Natural killer cell (primary cell): ENCODE results near the gene ARMH1. TPM values are rescaled to one million over a fixed set of nuclear protein-coding genes. Genes with fewer than 3 reads are reported as not detected.
"Not testable (repeated sequence)": the region's sequence is repeated elsewhere in the genome, so short reads cannot be mapped to it uniquely, and the experiment has no call there.

ENCODE experiments used
- ATAC-seq, 3 donors: fragments of 150-1000 bp in 2 of 3; fragments of 200-7000 bp in 1 of 3; cut with Tn5 transposase; 1 replicate in 1 of 3; 2 replicates in 2 of 3; pipeline ENCODE4 v1.10.0; 2021; ENCODE audit warnings: mild to moderate bottlenecking in 2 of 3, moderate library complexity in 2 of 3
- DNase-seq, 2 donors: peaks; one replicate each; pipeline versions ENCODE4 v3.0.0 to v3.0.0-alpha.2; 2013 to 2021; ENCODE audit warnings: mixed read lengths in 1 of 2
- H3K27ac ChIP-seq: one replicate; pipeline ENCODE4 v1.5.1; 2013; ENCODE audit warnings: mild to moderate bottlenecking, low read length
- H3K27me3 ChIP-seq: one replicate; pipeline ENCODE4 v1.6.1; 2013; ENCODE audit warnings: low read length; ENCODE audit not compliant: control insufficient read depth, insufficient read depth
- H3K36me3 ChIP-seq: one replicate; pipeline ENCODE4 v1.6.1; 2013; ENCODE audit warnings: low read length; ENCODE audit not compliant: control insufficient read depth, insufficient read depth
- H3K4me1 ChIP-seq: one replicate; pipeline ENCODE4 v1.6.1; 2013; ENCODE audit warnings: low read length; ENCODE audit not compliant: control insufficient read depth, insufficient read depth
- H3K4me3 ChIP-seq: one replicate; pipeline ENCODE4 v1.5.1; 2013; ENCODE audit warnings: low read length
- H3K9me3 ChIP-seq: one replicate; pipeline ENCODE4 v1.6.1; 2013; ENCODE audit warnings: low read length; ENCODE audit not compliant: control insufficient read depth, insufficient read depth
- H3K27ac Mint-ChIP-seq, 2 donors: one replicate each; pipeline ENCODE4 v1.8.0; 2022; ENCODE audit warnings: mild to moderate bottlenecking in 2 of 2, mixed read lengths in 2 of 2, moderate library complexity in 1 of 2
- H3K27me3 Mint-ChIP-seq, 2 donors: one replicate each; pipeline ENCODE4 v1.8.0; 2022; ENCODE audit warnings: low read depth in 2 of 2, mixed read lengths in 2 of 2
- H3K36me3 Mint-ChIP-seq: one replicate; pipeline ENCODE4 v1.8.0; 2022; ENCODE audit warnings: mixed read lengths
- H3K4me1 Mint-ChIP-seq, 2 donors: one replicate each; pipeline ENCODE4 v1.8.0; 2022; ENCODE audit warnings: mixed read lengths in 2 of 2
- H3K4me3 Mint-ChIP-seq: one replicate; pipeline ENCODE4 v1.8.0; 2022; ENCODE audit warnings: mild to moderate bottlenecking, moderate library complexity, mixed read lengths
- H3K9me3 Mint-ChIP-seq, 2 donors: one replicate each; pipeline ENCODE4 v1.8.0; 2022; ENCODE audit warnings: mixed read lengths in 2 of 2
- WGBS: methylation state at CpG from one replicate; pipeline ENCODE4 v1.1.7; 2013; ENCODE audit warnings: missing lambda C conversion rate; ENCODE audit not compliant: insufficient coverage; 5-methylcytosine and 5-hydroxymethylcytosine counted together
- intact Hi-C: fragments of 100-400 bp; cut with micrococcal nuclease; formaldehyde crosslinking; loops from one replicate; pipeline ENCODE4 v1.14.2; 2022
- total RNA-seq, 4 donors: library from RNA; stranded (reverse); fragments of 120-200 nt in 1 of 4; gene quantifications; one replicate each; pipeline versions ENCODE4 v1.2.3 to v1.2.4, GENCODE V29; 2013 to 2022
- TF ChIP-seq, protein P1 (sequence below): fragments of 200-600 bp; IDR thresholded peaks from one replicate; pipeline ENCODE4 v1.8.0; 2022; ENCODE audit warnings: antibody characterized with exemption

Gene ARMH1
- total RNA-seq, 3 donors from 2014 or later (not counting 1 experiment from before 2014, with no cell fraction given) = 1.5 to 25.5 (median 5.0) TPM

DNA sequence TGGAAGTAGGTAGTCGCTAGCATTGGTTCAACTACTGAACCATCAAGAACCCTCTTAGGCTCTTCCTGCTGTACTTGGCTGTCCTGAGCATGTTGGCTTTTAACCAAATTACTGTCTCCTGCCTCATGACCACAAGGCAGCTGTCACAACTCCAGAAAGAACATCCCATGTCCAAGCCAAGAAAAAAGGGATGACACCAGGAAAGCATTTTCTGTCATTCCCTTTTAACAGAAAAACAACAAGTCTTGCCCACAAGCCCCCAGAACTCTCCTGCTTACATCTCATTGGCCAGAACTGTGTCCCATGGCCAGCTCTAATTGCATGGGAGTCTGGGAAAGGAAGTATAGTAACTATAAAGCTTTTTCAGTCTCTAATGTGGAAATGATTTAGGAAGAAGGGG, 58.9 kb downstream of the ARMH1 start:
- DNase-seq (no peak), ATAC-seq (no peak)
- peaks cover 12 to 15% of the 10 kb centered on the region in 2 donors for H3K4me1 Mint-ChIP-seq
- no peak overlapping the region for H3K4me3 ChIP-seq
- H3K27ac ChIP-seq = no peak overlapping the region
- no peaks in the 10 kb centered on the region for H3K9me3 ChIP-seq
- no peaks in the 10 kb centered on the region for H3K27me3 ChIP-seq
- intact Hi-C loops = loop anchor here (5.0 to 10.0 kb wide), 2 partner anchors 569 to 851 kb away; partner anchors contain the start of gene NASP
- no peaks in the 10 kb centered on the region for H3K36me3 Mint-ChIP-seq
- peak overlapping the region in 1 of 2 donors; percentile 49 for H3K27ac Mint-ChIP-seq
- WGBS = 100% methylated on average over 1 of the region's 1 CpG
- H3K36me3 ChIP-seq = no peaks in the 10 kb centered on the region
- H3K4me1 ChIP-seq = peaks cover 19% of the 10 kb centered on the region
- no peak overlapping the region for H3K4me3 Mint-ChIP-seq
- no peaks in the 10 kb centered on the region for H3K27me3 Mint-ChIP-seq
- H3K9me3 Mint-ChIP-seq = no peaks in the 10 kb centered on the region
- TF ChIP-seq, protein P1, sequence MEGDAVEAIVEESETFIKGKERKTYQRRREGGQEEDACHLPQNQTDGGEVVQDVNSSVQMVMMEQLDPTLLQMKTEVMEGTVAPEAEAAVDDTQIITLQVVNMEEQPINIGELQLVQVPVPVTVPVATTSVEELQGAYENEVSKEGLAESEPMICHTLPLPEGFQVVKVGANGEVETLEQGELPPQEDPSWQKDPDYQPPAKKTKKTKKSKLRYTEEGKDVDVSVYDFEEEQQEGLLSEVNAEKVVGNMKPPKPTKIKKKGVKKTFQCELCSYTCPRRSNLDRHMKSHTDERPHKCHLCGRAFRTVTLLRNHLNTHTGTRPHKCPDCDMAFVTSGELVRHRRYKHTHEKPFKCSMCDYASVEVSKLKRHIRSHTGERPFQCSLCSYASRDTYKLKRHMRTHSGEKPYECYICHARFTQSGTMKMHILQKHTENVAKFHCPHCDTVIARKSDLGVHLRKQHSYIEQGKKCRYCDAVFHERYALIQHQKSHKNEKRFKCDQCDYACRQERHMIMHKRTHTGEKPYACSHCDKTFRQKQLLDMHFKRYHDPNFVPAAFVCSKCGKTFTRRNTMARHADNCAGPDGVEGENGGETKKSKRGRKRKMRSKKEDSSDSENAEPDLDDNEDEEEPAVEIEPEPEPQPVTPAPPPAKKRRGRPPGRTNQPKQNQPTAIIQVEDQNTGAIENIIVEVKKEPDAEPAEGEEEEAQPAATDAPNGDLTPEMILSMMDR = no peak

DNA sequence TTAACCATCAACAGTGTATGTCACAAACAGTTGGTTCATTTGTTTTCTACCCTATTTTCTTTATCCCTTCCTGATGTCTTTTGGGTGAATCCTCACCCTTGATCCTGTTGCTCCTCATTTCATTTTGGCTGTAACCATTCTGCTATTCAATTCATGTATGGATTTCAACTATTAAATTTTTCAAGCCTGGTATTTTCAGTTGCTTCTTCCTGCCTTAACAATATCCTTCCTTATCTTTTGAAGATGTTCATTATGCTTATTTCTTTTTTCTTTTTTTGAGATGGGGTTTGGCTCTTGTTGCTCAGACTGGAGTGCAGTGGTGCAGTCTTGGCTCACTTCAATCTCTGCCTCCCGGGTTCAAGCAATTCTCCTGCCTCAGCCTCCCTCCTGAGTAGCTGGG, 59.3 kb downstream of the ARMH1 start:
- intact Hi-C loops = loop anchor here (5.0 to 10.0 kb wide), 2 partner anchors 569 to 851 kb away; partner anchors contain the start of gene NASP
- Mint-ChIP-seq H3K27me3 (no peaks in the 10 kb centered on the region), H3K36me3 (no peaks in the 10 kb centered on the region), H3K27ac (peak overlapping the region in 1 of 2 donors; percentile 49), H3K4me1 (peaks cover 12 to 15% of the 10 kb centered on the region in 2 donors), H3K9me3 (no peaks in the 10 kb centered on the region), H3K4me3 (no peak overlapping the region)
- TF ChIP-seq, protein P1 = no peak
- Histone ChIP-seq H3K36me3 (no peaks in the 10 kb centered on the region), H3K9me3 (no peaks in the 10 kb centered on the region), H3K27me3 (no peaks in the 10 kb centered on the region), H3K4me1 (peaks cover 19% of the 10 kb centered on the region), H3K4me3 (no peak overlapping the region), H3K27ac (no peak overlapping the region)
- ATAC-seq (no peak), DNase-seq (no peak)
- WGBS = 100% methylated on average over 1 of the region's 1 CpG

DNA sequence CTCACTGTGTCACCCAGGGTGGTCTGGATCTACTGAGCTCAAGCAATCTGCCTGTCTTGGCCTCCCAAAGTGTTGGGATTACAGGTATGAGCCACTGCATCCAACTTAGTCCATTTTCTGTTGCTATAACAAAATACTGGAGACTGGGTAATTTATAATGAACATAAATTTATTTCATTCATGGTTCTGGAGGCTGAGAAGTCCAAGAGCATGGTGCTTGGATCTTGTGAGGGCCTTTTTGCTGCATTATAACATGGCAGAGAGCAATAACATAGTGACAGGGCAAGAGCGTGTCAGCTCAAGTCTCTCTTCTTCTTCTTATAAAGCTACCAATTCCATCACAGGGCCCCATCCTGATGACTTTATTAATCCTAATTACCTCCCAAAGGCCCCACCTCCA, 61.5 kb downstream of the ARMH1 start:
- intact Hi-C loops = loop anchor here (10.0 kb wide), 1 partner anchor 849 kb away; the partner anchor contains the start of gene NASP
- H3K36me3 ChIP-seq = no peaks in the 10 kb centered on the region
- H3K9me3 Mint-ChIP-seq = no peaks in the 10 kb centered on the region
- DNase-seq = no peak
- no peaks in the 10 kb centered on the region for H3K9me3 ChIP-seq
- no peaks in the 10 kb centered on the region for H3K27me3 Mint-ChIP-seq
- H3K4me1 Mint-ChIP-seq = peaks cover 15 to 20% of the 10 kb centered on the region in 2 donors
- no peak overlapping the region for H3K27ac ChIP-seq
- H3K4me3 ChIP-seq = no peak overlapping the region
- H3K36me3 Mint-ChIP-seq = no peaks in the 10 kb centered on the region
- TF ChIP-seq, protein P1 = no peak
- H3K4me3 Mint-ChIP-seq = no peak overlapping the region
- WGBS = 100% methylated on average over 1 of the region's 1 CpG
- no peak for ATAC-seq
- no peaks in the 10 kb centered on the region for H3K27me3 ChIP-seq
- no peak overlapping the region for H3K27ac Mint-ChIP-seq
- H3K4me1 ChIP-seq = peaks cover 11% of the 10 kb centered on the region

DNA sequence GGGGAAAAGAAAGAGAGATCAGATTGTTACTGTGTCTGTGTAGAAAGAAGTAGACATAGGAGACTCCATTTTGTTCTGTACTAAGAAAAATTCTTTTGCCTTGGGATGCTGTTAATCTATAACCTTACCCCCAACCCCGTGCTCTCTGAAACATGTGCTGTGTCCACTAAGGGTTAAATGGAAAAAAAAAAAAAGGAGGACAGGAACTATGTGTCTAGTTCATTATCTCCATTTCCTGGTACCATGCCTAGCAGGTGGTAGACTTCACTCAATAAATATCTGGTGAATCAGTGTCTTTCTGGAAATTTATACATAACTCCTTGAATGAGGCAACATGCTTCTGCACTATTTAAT, 64.4 kb downstream of the ARMH1 start:
- not testable (repeated sequence) for DNase-seq, H3K27me3 Mint-ChIP-seq, H3K27me3 ChIP-seq, H3K9me3 Mint-ChIP-seq, ATAC-seq, H3K9me3 ChIP-seq, H3K36me3 ChIP-seq, H3K36me3 Mint-ChIP-seq, H3K4me1 ChIP-seq
- Mint-ChIP-seq H3K4me1 (peaks cover 12 to 18% of the 10 kb centered on the region in 2 donors), H3K4me3 (peak overlapping the region; percentile 91), H3K27ac (peak overlapping the region; percentile 90 to 94)
- Histone ChIP-seq H3K4me3 (peak overlapping the region; percentile 60), H3K27ac (peak overlapping the region; percentile 81)
- intact Hi-C loops = loop anchor here (1.0 to 10.0 kb wide), 3 partner anchors 8 to 846 kb away; partner anchors contain the start of genes NASP, RNU5D-1 and RPS8
- no CpG with 5 or more reads among the region's 1 CpG for whole genome bisulfite sequencing
